Activated naive CD8-positive, alpha-beta T cell treated with anti-CD3 and anti-CD28 coated beads, Interleukin-2, amount 10 ng/mL, durations not matched to agents 7 days and 5 days (primary cell): ENCODE results near the gene RACK1. TPM values are rescaled to one million over a fixed set of nuclear protein-coding genes. Genes with fewer than 3 reads are reported as not detected.

Experiments
- ATAC-seq: fragments of 150-1000 bp; cut with Tn5 transposase; one replicate; pipeline ENCODE4 v1.10.0; 2021; ENCODE audit warnings: low read depth, moderate library complexity
- POLR2A ChIA-PET: fragments of 350-600 bp; sonication (Branson Sonifier 250); formaldehyde crosslinking; loops from one replicate; lab custom pipeline; 2021; ENCODE audit warnings: antibody characterized with exemption; lab: Charles Lee
- DNase-seq: peaks from one replicate; pipeline ENCODE4 v3.0.0; 2021
- H3K27ac Mint-ChIP-seq: one replicate; pipeline ENCODE4 v1.8.0; 2022; ENCODE audit warnings: mild to moderate bottlenecking, mixed read lengths
- H3K27me3 Mint-ChIP-seq: one replicate; pipeline ENCODE4 v1.8.0; 2022; ENCODE audit warnings: mild to moderate bottlenecking, moderate library complexity, mixed read lengths
- H3K36me3 Mint-ChIP-seq: one replicate; pipeline ENCODE4 v1.8.0; 2021; ENCODE audit warnings: mild to moderate bottlenecking, mixed read lengths
- H3K4me1 Mint-ChIP-seq: one replicate; pipeline ENCODE4 v1.8.0; 2021; ENCODE audit warnings: mixed read lengths
- H3K4me3 Mint-ChIP-seq: one replicate; pipeline ENCODE4 v1.8.0; 2022; ENCODE audit warnings: mild to moderate bottlenecking, moderate library complexity, mixed read lengths
- H3K9me3 Mint-ChIP-seq: one replicate; pipeline ENCODE4 v1.8.0; 2021; ENCODE audit warnings: mixed read lengths
- total RNA-seq, 2 experiments: library from RNA; stranded (reverse); gene quantifications; one replicate each; pipeline ENCODE4 v1.2.3, GENCODE V29; 2021

Gene RACK1
- total RNA-seq, 2 experiments from 2014 or later = 1,741 to 1,808 TPM

- POLR2A ChIA-PET = interaction anchor here (1.2 to 6.5 kb wide), 2 partner anchors 12 to 13 kb away, joined by 3 to 131 read pairs; no protein-coding TSS in a partner anchor
Measured at GRCh38 chr5:181203093-181203711, 40.5 kb downstream of the RACK1 start.

GRCh38 chr5:181200816-181201215, 42.9 kb downstream of the RACK1 start:
- no peaks in the 10 kb centered on the region for H3K36me3 Mint-ChIP-seq
- H3K4me3 Mint-ChIP-seq = no peak overlapping the region
- H3K27me3 Mint-ChIP-seq = peaks cover 33% of the 10 kb centered on the region
- POLR2A ChIA-PET = interaction anchor here (1.3 kb wide), 1 partner anchor 9 kb away, joined by 4 read pairs; no protein-coding TSS in a partner anchor
- H3K27ac Mint-ChIP-seq = no peak overlapping the region
- no peaks in the 10 kb centered on the region for H3K9me3 Mint-ChIP-seq
- ATAC-seq = no peak
- DNase-seq = no peak
- H3K4me1 Mint-ChIP-seq = peaks cover 9% of the 10 kb centered on the region

More at GRCh38 chr5:181203093-181203711, 40.5 kb downstream of the RACK1 start:
- Mint-ChIP-seq H3K27ac (no peak overlapping the region), H3K27me3 (peaks cover 39% of the 10 kb centered on the region), H3K9me3 (no peaks in the 10 kb centered on the region), H3K4me3 (no peak overlapping the region), H3K4me1 (peaks cover 27% of the 10 kb centered on the region), H3K36me3 (peaks cover 2% of the 10 kb centered on the region)
- ATAC-seq = no peak
- no peak for DNase-seq

GRCh38 chr5:181199881-181200638, 43.6 kb downstream of the RACK1 start:
- Mint-ChIP-seq H3K4me3 (no peak overlapping the region), H3K4me1 (peaks cover 4% of the 10 kb centered on the region), H3K27me3 (peaks cover 27% of the 10 kb centered on the region), H3K27ac (no peak overlapping the region), H3K9me3 (no peaks in the 10 kb centered on the region), H3K36me3 (no peaks in the 10 kb centered on the region)
- no peak for ATAC-seq
- POLR2A ChIA-PET = interaction anchor here (1.1 to 1.6 kb wide), 2 partner anchors 8 to 10 kb away, joined by 3 to 6 read pairs; no protein-coding TSS in a partner anchor
- DNase-seq = no peak

- H3K4me1 Mint-ChIP-seq = peaks cover 2% of the 10 kb centered on the region
- H3K4me3 Mint-ChIP-seq = no peak overlapping the region
- POLR2A ChIA-PET = interaction anchor here (1.1 to 1.6 kb wide), 2 partner anchors 7 to 9 kb away, joined by 3 to 6 read pairs; no protein-coding TSS in a partner anchor
- H3K27ac Mint-ChIP-seq = no peak overlapping the region
- H3K36me3 Mint-ChIP-seq = no peaks in the 10 kb centered on the region
- no peaks in the 10 kb centered on the region for H3K9me3 Mint-ChIP-seq
- DNase-seq = no peak
- peaks cover 24% of the 10 kb centered on the region for H3K27me3 Mint-ChIP-seq
- ATAC-seq = no peak
Measured at GRCh38 chr5:181198905-181199519, 44.7 kb downstream of the RACK1 start.

GRCh38 chr5:181198106-181198685, 45.5 kb downstream of the RACK1 start:
- DNase-seq (no peak), ATAC-seq (no peak)
- H3K9me3 Mint-ChIP-seq = no peaks in the 10 kb centered on the region
- H3K4me1 Mint-ChIP-seq = peaks cover 2% of the 10 kb centered on the region
- peaks cover 19% of the 10 kb centered on the region for H3K27me3 Mint-ChIP-seq
- no peak overlapping the region for H3K27ac Mint-ChIP-seq
- no peaks in the 10 kb centered on the region for H3K36me3 Mint-ChIP-seq
- H3K4me3 Mint-ChIP-seq = no peak overlapping the region
- POLR2A ChIA-PET = interaction anchor here (0.9 to 1.6 kb wide), 3 partner anchors 9 to 11 kb away, joined by 3 to 6 read pairs (median 3); no protein-coding TSS in a partner anchor

- ATAC-seq (no peak), DNase-seq (no peak)
- POLR2A ChIA-PET = interaction anchor here (0.9 to 1.0 kb wide), 2 partner anchors 10 kb away, joined by 3 read pairs; no protein-coding TSS in a partner anchor
- Mint-ChIP-seq H3K4me1 (peaks cover 8% of the 10 kb centered on the region), H3K9me3 (no peaks in the 10 kb centered on the region), H3K27ac (no peak overlapping the region), H3K36me3 (no peaks in the 10 kb centered on the region), H3K4me3 (no peak overlapping the region), H3K27me3 (peaks cover 12% of the 10 kb centered on the region)
Measured at GRCh38 chr5:181197326-181197951, 46.3 kb downstream of the RACK1 start.

GRCh38 chr5:181195249-181195761, 48.4 kb downstream of the RACK1 start:
- Mint-ChIP-seq H3K27ac (no peak overlapping the region), H3K9me3 (no peaks in the 10 kb centered on the region), H3K36me3 (peaks cover 4% of the 10 kb centered on the region), H3K4me1 (peaks cover 22% of the 10 kb centered on the region), H3K27me3 (peaks cover 2% of the 10 kb centered on the region), H3K4me3 (no peak overlapping the region)
- ATAC-seq (no peak), DNase-seq (no peak)
- POLR2A ChIA-PET = interaction anchor here (0.8 to 9.0 kb wide), 2 partner anchors 11 to 28 kb away, joined by 3 to 131 read pairs; partner anchors contain the start of gene TRIM7

- no peak overlapping the region for H3K4me3 Mint-ChIP-seq
- POLR2A ChIA-PET = interaction anchor here (0.8 to 9.0 kb wide), 2 partner anchors 11 to 29 kb away, joined by 3 to 131 read pairs; partner anchors contain the start of gene TRIM7
- H3K4me1 Mint-ChIP-seq = peaks cover 24% of the 10 kb centered on the region
- H3K36me3 Mint-ChIP-seq = peaks cover 4% of the 10 kb centered on the region
- H3K27ac Mint-ChIP-seq = no peak overlapping the region
- H3K9me3 Mint-ChIP-seq = no peaks in the 10 kb centered on the region
- no peak for DNase-seq
- no peak for ATAC-seq
- peaks cover 2% of the 10 kb centered on the region for H3K27me3 Mint-ChIP-seq
Measured at GRCh38 chr5:181194489-181195248, 49.0 kb downstream of the RACK1 start.

- peaks cover 4% of the 10 kb centered on the region for H3K36me3 Mint-ChIP-seq
Measured at GRCh38 chr5:181193656-181194055, 50.0 kb downstream of the RACK1 start.

GRCh38 chr5:181192337-181193046, 51.2 kb downstream of the RACK1 start:
- H3K4me3 Mint-ChIP-seq = peak overlapping the region; percentile 94
- ATAC-seq (no peak), DNase-seq (no peak)
- POLR2A ChIA-PET = interaction anchor here (1.1 to 9.0 kb wide), 9 partner anchors 7 to 362 kb away, joined by 3 to 131 read pairs (median 6); partner anchors contain the start of genes RACK1, TRIM41, TRIM52 and TRIM7
- H3K4me1 Mint-ChIP-seq = peaks cover 38% of the 10 kb centered on the region
- H3K36me3 Mint-ChIP-seq = peaks cover 4% of the 10 kb centered on the region
- no peaks in the 10 kb centered on the region for H3K9me3 Mint-ChIP-seq
- peaks cover 4% of the 10 kb centered on the region for H3K27me3 Mint-ChIP-seq
- H3K27ac Mint-ChIP-seq = peak overlapping the region; percentile 96

More at GRCh38 chr5:181193656-181194055, 50.0 kb downstream of the RACK1 start:
- Mint-ChIP-seq H3K4me1 (peaks cover 28% of the 10 kb centered on the region), H3K27me3 (peaks cover 2% of the 10 kb centered on the region), H3K27ac (no peak overlapping the region), H3K4me3 (no peak overlapping the region), H3K9me3 (no peaks in the 10 kb centered on the region)
- ATAC-seq = no peak
- POLR2A ChIA-PET = interaction anchor here (9.0 kb wide), 1 partner anchor 12 kb away, joined by 131 read pairs; the partner anchor contains the start of gene TRIM7
- DNase-seq = no peak
